ENCODE data around the gene LRP1B.

LRP1B gene

GRCh38 chr2:141565597-141565996, 565.2 kb downstream of the LRP1B start:
- DNase-seq = no peak

DNA sequence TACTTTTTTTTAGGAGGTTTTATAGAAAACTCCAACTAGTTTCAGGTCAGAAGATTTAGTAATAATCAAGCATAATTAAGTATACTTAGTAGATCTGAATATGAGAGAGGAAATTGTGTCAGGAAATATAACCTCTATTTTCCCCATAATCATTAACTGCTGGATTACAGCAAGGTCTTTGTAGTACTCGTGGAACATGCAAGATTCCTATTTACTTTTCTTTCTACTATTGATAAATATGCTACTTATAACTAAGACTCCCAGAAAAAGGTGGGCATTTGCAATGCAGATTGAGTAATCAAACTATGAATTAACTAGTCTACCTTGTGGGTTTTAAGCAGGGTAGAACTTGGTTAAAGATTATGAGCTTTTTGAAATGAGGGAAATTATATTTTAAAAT, 570.1 kb downstream of the LRP1B start:
- DNase-seq = no peak

GRCh38 chr2:141557329-141558095, 573.3 kb downstream of the LRP1B start:
- no peak for DNase-seq

DNA sequence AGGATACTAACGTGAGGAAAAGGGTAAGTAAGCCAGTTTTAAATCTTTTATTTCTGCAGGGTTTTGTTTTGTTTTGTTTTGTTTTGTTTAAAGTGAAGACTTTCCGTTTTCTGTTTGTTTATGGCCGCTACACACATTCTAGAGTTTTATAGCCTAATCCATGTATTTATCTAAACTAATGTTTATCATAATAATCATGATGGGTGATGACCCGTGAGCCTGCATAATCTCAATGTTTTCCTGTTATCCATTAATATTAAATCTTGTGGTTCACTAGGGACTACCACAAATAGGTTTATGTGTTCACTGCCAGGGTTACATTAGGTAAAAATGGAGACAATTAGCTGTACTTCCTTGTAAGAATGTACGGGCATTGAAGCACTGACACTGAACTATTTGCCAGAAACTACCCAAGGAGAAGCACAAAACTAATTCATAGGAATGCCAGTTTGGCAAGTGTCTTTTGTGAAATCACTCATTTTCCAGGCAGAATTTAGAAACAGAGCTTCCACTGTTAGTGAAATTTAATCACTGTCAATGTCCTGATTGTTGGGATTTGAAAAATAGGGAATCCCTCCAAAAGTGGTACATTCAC, 574.8 kb downstream of the LRP1B start:
- DNase-seq = no peak

DNA sequence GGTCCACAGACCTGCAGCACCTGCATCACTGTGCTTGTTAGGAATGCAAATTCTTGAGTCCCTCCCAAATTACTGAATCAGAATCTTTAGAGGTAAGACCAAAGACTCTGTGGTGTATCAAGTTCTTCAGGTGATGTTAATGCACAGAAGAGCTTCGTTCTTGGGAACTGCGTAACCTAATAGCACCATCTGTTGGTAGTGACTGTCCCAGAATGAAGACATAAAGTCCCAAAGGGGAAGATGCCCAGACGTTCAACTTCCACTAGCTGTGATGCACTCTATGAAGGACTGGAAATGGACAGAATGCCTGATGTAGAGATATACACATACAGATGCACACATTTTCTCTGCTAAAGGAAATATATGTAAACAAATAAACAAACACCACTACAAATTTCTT, 576.0 kb downstream of the LRP1B start:
- DNase-seq = peak; percentile 94

DNA sequence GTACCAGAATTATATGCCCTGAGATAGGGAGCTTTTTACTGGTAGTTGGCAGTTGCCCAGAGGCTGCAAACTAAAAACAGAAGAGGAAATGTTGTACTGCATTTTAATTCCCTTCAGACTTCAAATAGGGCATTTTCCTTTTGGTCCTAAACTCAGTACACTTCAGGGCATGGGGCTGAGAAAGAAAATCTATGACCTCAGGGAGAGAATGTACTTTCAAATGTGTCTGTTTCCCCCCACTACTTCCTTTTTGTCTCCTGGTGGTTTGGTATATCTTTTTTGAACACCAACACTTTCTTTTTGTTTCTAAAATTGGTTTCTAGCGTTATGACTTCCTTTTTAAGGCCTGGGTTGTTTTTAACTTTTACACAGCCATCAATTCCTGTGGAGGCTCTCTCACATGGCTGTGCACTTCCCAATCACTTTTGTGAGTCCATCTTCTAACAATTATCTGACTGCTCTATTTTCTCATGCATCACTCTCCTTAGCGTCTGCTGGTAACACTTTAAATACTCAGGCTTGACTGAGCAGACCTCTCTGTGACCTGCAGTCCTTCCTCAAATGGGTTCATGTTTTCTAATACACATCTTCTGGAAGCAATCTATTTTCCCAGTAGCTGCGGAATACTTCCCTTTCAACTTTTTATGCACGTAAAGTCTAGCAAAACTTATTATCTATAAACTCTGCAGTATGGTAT, 596.0 kb downstream of the LRP1B start:
- peak; percentile 32 for DNase-seq

GRCh38 chr2:141529659-141530058, 601.2 kb downstream of the LRP1B start:
- DNase-seq = peak; percentile 79

DNA sequence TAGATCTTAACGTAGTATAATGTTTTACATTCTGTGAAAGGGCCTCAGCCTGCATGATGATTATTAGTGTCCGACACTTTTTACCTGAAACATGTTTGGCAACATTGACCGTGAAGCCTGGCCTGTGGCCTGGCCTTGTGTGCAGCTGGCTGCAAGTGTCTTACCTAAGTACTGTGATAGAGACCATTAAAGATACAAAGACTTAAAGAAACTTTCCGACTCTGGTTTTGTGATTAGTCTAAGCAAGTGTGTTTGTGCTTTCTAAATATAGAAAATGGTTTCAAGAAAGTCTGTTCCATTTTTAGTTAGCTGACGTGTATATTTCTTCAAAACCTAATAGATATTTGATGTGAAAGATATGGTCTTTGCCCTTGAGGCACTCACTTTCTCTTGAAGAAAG, 601.8 kb downstream of the LRP1B start:
- no peak for DNase-seq

GRCh38 chr2:141526760-141527159, 604.1 kb downstream of the LRP1B start:
- no peak for DNase-seq

- no peak for DNase-seq
These were observed 606.0 kb downstream of the LRP1B start for GRCh38 chr2:141524777-141525176.

GRCh38 chr2:141523199-141523598, 607.6 kb downstream of the LRP1B start:
- DNase-seq = no peak

GRCh38 chr2:141522702-141523101, 608.1 kb downstream of the LRP1B start:
- DNase-seq = peak; percentile 70

DNA sequence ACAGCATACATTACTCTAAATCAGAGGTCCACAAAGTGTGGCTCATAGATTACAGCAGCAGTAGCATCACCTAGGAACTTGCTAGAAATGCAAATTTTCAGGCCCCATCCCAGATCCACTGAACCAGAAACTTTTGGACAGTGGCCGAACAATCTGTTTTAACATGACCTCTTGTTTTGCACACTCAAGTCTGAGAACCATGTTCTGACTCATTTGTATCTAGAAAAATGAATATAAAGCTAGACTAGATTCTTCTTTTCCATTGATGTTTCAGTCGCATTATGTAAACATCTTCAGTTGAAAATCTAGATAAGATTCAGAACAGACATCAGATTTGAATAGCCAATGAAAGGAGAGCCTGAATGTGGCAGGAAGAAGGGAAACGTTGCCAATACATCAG, 608.8 kb downstream of the LRP1B start:
- DNase-seq = no peak

DNA sequence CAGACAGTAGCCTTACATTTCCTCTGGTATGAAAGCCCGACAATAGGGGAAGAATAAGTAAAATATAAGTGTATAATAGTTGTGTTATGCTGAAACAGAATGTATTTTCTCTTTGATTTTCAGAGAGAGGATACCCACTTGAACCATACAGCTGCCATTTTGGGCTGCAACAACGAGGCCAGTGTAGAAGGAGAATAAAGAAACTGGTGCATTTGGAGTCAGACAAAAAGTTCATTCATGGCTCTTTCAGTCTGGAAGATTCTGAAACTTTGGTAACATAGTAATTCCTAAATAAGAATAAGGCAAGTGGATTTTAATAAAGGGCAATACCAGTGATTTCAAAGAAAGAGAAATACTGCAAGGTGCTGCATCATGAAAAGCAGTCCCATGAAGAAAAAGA, 610.9 kb downstream of the LRP1B start:
- DNase-seq = no peak

GRCh38 chr2:141517852-141518421, 612.9 kb downstream of the LRP1B start:
- no peak for DNase-seq

DNA sequence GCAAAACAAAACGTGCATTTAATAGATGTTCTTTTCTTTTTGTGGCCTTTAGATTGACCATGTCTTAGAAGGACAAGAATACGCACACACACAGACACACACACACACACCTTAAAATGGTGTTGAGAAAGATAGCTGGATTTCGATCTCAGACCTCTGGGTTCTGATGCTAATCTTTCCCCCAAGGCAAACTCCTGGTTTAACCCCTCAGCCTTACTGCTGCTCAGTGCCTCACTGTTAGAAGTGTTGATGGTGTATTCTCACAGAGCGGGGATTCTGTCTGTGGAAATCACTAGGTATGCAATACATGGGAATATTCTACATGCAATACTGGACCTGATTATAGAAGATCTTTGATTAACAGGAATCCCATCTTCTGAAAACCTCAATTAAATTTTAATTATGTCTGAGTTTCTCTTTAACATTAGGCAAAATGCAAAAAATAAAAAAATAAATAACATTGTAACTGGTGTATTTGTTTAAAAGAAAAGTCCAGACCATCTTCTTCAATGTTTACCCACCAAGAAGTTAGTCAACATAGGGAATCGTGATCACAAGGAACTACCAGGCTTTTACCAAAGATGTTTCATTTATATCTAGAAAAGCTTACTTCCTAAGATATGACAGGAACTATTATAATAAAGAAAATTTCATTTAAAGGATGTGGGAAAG, 613.5 kb downstream of the LRP1B start:
- DNase-seq = no peak

- DNase-seq = no peak
These were observed 614.9 kb downstream of the LRP1B start for GRCh38 chr2:141515931-141516330.

DNA sequence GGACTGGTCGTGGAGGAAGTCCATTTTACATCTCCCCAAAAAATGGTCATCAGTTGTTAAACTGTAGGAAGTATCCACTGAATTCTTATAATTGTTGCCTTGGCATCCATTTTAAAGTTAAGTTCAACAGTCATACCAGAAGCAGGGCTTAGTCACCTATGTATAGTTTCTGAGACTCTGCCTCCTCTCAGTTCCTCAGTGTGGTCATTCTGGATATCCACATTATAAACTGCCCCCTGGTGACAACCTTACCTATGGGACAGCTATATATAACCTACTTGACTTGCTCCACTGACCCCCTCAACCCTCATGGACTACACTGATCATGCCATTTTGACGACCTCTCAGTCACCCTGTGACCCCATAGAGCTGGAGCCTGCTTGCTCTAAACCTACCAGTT, 617.0 kb downstream of the LRP1B start:
- DNase-seq = no peak

GRCh38 chr2:141508806-141509595, 621.8 kb downstream of the LRP1B start:
- DNase-seq = no peak

- DNase-seq = no peak
These were observed 622.6 kb downstream of the LRP1B start for GRCh38 chr2:141508086-141508752.

DNA sequence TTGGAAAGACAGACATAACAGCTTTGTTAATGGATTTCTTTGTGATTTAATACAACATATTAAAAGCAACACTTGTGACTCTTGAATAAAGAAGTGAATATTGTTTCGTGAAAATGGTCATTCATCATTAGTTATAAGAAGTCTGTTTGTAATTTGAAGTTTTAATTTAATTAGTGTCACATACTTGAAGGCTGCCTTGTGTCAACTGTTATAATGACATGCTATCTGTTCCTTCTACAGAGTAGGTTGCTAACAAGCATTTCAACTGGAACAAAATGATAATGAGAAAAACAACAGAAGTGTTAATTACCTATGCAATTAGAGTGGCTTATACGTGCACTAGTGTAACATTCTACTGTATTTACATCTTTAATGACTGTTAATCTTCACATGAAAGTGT, 624.7 kb downstream of the LRP1B start:
- no peak for DNase-seq

DNA sequence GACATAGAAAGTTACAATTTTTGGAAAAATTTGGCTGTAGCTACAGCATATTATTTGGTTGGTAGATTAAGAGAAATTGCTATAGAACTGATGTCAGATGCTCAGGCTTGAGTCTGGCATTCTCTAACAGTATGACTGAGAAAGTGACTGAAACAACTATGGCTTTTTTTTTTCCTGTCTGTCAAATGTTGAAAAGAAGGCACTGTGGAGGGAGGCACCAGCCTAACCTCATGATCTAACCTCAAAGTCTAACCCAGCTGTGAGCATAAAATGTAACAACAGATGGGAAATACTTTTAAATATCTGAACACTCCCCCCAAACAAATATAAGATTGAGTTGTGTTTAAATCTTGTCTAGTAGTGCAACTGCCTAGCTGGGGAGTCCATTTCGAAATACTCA, 629.1 kb downstream of the LRP1B start:
- peak; percentile 16 for DNase-seq
